GM23248 (cell line): ENCODE results near the gene OR6B3. TPM values are rescaled to one million over a fixed set of nuclear protein-coding genes. Genes with fewer than 3 reads are reported as not detected.

Experiments
- DNase-seq: peaks from one replicate; pipeline ENCODE4 v3.0.0-alpha.2; 2015
- H2AFZ ChIP-seq: fragments of 200-600 bp; sonication (generic); 2 replicates; pipeline ENCODE4 v1.6.1; 2016; ENCODE audit warnings: antibody characterized with exemption
- H3F3A ChIP-seq: fragments of 200-600 bp; sonication (generic); 2 replicates; pipeline ENCODE4 v1.6.1; 2016; ENCODE audit warnings: mild to moderate bottlenecking, antibody characterized with exemption, mixed run types; ENCODE audit not compliant: insufficient read depth
- H3K27ac ChIP-seq: fragments of 200-600 bp; sonication (generic); 2 replicates; pipeline ENCODE4 v1.5.1; 2016; ENCODE audit warnings: mild to moderate bottlenecking
- H3K27me3 ChIP-seq: fragments of 200-600 bp; sonication (generic); replicated peaks from 2 replicates; pipeline ENCODE4 v1.6.1; 2016; ENCODE audit warnings: mild to moderate bottlenecking; ENCODE audit not compliant: insufficient read depth
- H3K36me3 ChIP-seq: fragments of 200-600 bp; sonication (generic); 2 replicates; pipeline ENCODE4 v1.6.1; 2016; ENCODE audit warnings: low read depth, mild to moderate bottlenecking
- H3K4me1 ChIP-seq: fragments of 200-600 bp; sonication (generic); 2 replicates; pipeline ENCODE4 v1.6.1; 2016; ENCODE audit warnings: mild to moderate bottlenecking; ENCODE audit not compliant: insufficient read depth
- H3K4me2 ChIP-seq: fragments of 200-600 bp; sonication (generic); one replicate; pipeline ENCODE4 v1.6.1; 2016; ENCODE audit warnings: mild to moderate bottlenecking; ENCODE audit not compliant: unreplicated experiment
- H3K4me3 ChIP-seq: fragments of 200-600 bp; sonication (generic); 2 replicates; pipeline ENCODE4 v1.5.1; 2016; ENCODE audit warnings: mild to moderate bottlenecking
- H3K79me2 ChIP-seq: fragments of 200-600 bp; sonication (generic); 2 replicates; pipeline ENCODE4 v1.6.1; 2016; ENCODE audit warnings: mild to moderate bottlenecking; ENCODE audit not compliant: insufficient read depth
- H3K9ac ChIP-seq: fragments of 200-600 bp; sonication (generic); 2 replicates; pipeline ENCODE4 v1.6.1; 2016; ENCODE audit warnings: mild to moderate bottlenecking
- H3K9me2 ChIP-seq: fragments of 200-600 bp; sonication (generic); 2 replicates; pipeline ENCODE4 v1.6.1; 2016; ENCODE audit warnings: mixed run types, mild to moderate bottlenecking, moderate library complexity; ENCODE audit not compliant: insufficient read depth
- H3K9me3 ChIP-seq: fragments of 200-600 bp; sonication (generic); one replicate; pipeline ENCODE4 v1.6.1; 2017; ENCODE audit warnings: low read depth
- H4K20me1 ChIP-seq: fragments of 200-600 bp; sonication (generic); 2 replicates; pipeline ENCODE4 v1.6.0; 2016; ENCODE audit not compliant: insufficient read depth
- EZH2 ChIP-seq: fragments of 200-600 bp; sonication (generic); IDR thresholded peaks from 2 replicates; pipeline ENCODE4 v1.6.1; 2018; ENCODE audit warnings: antibody characterized with exemption, mild to moderate bottlenecking; ENCODE audit not compliant: insufficient read depth, poor library complexity, severe bottlenecking
- EZH2phosphoT487 ChIP-seq: fragments of 200-600 bp; sonication (generic); IDR thresholded peaks from 2 replicates; pipeline ENCODE4 v1.6.1; 2018; ENCODE audit warnings: antibody characterized with exemption, moderate library complexity, mild to moderate bottlenecking, low read depth; ENCODE audit not compliant: insufficient read depth
- WGBS, 2 experiments: methylation state at CpG; one replicate each; pipeline ENCODE4 v1.1.6; 2015 to 2017; ENCODE audit warnings: low lambda C conversion rate in 2 of 2, low coverage in 1 of 2; ENCODE audit errors: missing lambda C conversion rate in 2 of 2; 5-methylcytosine and 5-hydroxymethylcytosine counted together
- in situ Hi-C: fragments of 300-500 bp; cut with MboI; formaldehyde crosslinking; loops from 2 replicates; pipeline ENCODE4 v1.15.0; 2020
- polyA plus RNA-seq: library from polyadenylated mRNA; unstranded; fragments of >200 nt; fragmentation: Nextera tagmentation; extraction: Ambion mirVana; gene quantifications from 2 replicates; pipeline ENCODE4 v1.2.1, GENCODE V29; 2016
- total RNA-seq: library from RNA; depleted of rRNA; stranded (reverse); fragments of >200 nt; shearing (Covaris generic); gene quantifications from 2 replicates; pipeline ENCODE4 v1.2.3, GENCODE V29; 2014; rRNA removed

The OR6B3 gene
- total and polyA plus RNA-seq, 2 experiments from 2014 or later = not detected

- Histone ChIP-seq H3K9me2 (no peaks in the 10 kb centered on the region), H3K36me3 (peaks cover 12% of the 10 kb centered on the region; the same call in 1 of the 2 replicates), H3F3A (0 out of 2 replicates have a peak, but pooled peaks cover 3% of the 10 kb centered on the region), H4K20me1 (no peaks in the 10 kb centered on the region), H3K9ac (no peak overlapping the region), H3K27ac (no peak overlapping the region), H3K9me3 (no peaks in the 10 kb centered on the region), H2AFZ (no peak overlapping the region), H3K4me1 (no peaks in the 10 kb centered on the region), H3K27me3 (no peaks in the 10 kb centered on the region), H3K79me2 (no peaks in the 10 kb centered on the region), H3K4me3 (no peak overlapping the region), H3K4me2 (no peak overlapping the region)
- in situ Hi-C loops = no loop called here
- no peak for DNase-seq
- 65 to 66% methylated on average over 9 of the region's 9 CpGs for WGBS, 2 experiments
- no peak for TF ChIP-seq EZH2phosphoT487
- TF ChIP-seq EZH2 = no peak
Observed at GRCh38 chr2:239997686-239998409, 55.5 kb downstream of the OR6B3 start.

Other genes with a start within 250 kb of the OR6B3 start
- gene NDUFA10, start 28.2 kb downstream of the OR6B3 start, total RNA-seq = 154 and 207 TPM in 2 replicates
- gene NDUFA10, start 28.2 kb downstream of the OR6B3 start, polyA plus RNA-seq = 136 and 148 TPM in 2 replicates
- gene OR6B2, start 23.1 kb downstream of the OR6B3 start, total RNA-seq = not detected in 2 replicates
- not detected in 2 replicates for gene OR6B2, start 23.1 kb downstream of the OR6B3 start, polyA plus RNA-seq
- gene COPS9, start 82.8 kb upstream of the OR6B3 start, total RNA-seq = 114 and 255 TPM in 2 replicates
- 340 and 350 TPM in 2 replicates for gene COPS9, start 82.8 kb upstream of the OR6B3 start, polyA plus RNA-seq
- gene OTOS, start 87.1 kb upstream of the OR6B3 start, total RNA-seq = not detected in 2 replicates
- not detected in 2 replicates for gene OTOS, start 87.1 kb upstream of the OR6B3 start, polyA plus RNA-seq